NCI-H1694 treated with DMSO at 0.1 percent for 48 hours (cell line): ENCODE data around the gene MPV17.
"Not testable (repeated sequence)": the region's sequence is repeated elsewhere in the genome, so short reads cannot be mapped to it uniquely, and the experiment has no call there.

ENCODE experiments used
- DNase-seq: peaks from one replicate; lab custom pipeline; 2025; lab: John Stamatoyannopoulos, UW

MPV17 gene, protein sequence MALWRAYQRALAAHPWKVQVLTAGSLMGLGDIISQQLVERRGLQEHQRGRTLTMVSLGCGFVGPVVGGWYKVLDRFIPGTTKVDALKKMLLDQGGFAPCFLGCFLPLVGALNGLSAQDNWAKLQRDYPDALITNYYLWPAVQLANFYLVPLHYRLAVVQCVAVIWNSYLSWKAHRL

DNA sequence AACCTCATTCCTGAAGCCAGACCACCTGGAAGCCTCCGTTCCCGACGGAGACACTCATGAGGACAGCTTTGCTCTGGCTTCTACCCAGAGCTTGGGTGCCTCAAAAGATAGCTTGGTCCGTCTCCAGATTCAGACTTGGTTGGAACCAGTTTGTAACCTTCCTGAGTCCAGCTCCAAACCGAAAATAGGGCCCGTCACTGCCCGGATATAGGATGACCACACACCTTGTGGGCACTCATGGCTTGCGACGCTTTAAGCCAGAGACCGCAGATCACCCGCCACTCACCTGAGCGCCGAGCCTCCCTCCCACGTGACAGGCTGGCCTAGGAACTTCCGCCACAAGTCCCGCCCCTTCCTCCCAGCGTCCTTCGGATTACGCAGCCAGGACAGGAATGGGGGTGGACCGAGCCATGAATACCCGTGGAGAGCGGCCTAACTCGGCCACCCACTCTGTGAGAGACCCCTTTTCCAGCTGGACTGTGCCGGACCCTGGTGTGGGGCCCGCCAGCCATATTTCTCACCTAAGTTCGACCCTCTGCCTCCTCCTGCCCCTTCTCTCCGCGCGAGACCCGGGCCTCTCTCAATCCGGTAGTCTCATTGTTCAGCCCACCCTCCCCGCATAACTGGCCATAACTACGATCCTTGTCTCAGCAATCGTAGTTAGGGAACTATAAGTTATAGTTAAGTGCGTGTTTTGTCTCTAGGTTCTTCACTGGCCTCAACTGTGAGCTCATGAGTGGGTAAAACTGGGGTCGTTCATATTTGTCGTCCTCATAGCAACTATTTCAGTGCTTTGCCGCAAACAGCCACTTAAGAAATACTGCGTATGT is at the start of gene MPV17:
MPV17 (minus strand) TSS at position 332 of the 830 bp plus-strand sequence. CDS start 580 bp downstream, outside the sequence.
- DNase-seq: peak; percentile 81

DNA sequence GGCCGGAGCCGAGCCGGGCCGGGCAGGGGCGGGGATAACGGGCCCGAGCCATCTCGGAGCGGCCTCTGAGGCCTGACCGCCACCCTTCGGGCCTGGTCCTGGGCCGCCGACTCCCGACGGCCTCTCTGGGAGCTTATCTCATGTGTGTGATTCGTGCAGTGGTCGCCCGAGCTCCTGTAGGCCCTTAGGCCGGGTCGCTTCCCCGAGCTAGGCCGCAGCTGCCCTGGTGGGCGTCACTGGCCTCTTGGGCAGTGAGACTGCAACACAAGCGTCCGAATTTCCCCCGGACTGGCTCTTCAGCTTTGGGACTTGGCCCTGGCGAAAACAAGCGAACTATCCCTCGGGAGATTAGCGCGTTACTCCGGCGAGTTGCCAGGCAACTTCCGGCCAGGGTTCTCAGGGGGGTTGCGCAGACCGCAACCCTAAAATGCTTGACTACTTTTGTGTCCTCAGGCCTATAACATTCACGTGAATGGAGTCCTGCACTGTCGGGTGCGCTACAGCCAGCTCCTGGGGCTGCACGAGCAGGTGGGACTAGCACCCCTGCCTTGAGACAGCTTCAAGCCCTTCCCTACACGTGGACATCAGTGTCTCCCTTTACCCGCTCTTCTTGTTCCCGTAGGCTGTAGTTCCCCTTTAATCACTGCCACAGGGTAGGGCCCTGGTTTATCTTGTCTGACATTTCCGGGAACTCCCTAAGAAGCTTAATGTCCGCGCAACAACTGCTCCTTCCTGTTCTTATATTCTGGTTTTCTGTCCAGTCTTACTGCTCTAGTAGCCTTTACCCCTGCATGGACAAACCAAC is 48.1 kb upstream of the MPV17 start:
- DNase-seq: no peak

DNA sequence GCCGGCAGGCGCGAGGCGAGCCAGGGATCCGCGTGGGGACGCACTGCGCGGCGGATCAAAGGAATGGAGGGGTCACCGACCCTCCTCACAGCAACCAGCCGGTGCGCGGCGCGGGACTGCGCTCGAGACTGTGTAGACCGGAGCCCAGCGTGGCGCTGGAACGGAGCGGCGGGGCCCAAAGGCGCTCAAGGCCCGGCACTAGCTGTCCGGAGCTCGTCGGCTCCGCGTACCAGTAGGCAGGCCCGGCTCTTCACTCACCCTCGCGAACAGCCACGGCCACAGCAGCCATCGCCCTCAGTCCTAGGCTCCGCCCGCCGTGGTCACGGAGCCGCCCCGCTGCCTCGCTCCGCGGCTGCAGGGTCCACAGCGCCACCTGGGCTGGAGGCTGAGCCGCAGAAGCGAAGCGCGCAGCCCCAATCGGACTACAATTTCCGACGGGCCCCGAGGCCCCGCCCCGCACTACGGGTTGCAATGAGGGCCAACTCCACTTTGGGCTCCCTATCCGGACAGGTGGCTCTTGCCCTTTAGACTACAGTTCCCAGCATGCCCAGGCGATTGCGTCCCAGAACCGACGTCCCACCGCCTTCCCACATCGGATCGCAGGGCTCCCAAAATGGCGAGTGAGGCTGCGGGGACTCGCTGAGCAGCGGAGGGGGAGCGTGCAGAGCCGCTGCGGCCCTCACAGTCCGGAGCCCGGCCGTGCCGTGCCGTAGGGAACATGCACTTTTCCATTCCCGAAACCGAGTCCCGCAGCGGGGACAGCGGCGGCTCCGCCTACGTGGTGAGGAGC is 47.3 kb upstream of the MPV17 start, which contains the start of the genes EIF2B4 and SNX17:
EIF2B4 (minus strand) TSS at position 313 of the 790 bp plus-strand sequence; CDS start at position 289, 24 bp downstream.
SNX17 (plus strand) TSS at position 591 of the 790 bp plus-strand sequence; CDS start at position 719, 128 bp downstream.
- peak; percentile 99 for DNase-seq

DNA sequence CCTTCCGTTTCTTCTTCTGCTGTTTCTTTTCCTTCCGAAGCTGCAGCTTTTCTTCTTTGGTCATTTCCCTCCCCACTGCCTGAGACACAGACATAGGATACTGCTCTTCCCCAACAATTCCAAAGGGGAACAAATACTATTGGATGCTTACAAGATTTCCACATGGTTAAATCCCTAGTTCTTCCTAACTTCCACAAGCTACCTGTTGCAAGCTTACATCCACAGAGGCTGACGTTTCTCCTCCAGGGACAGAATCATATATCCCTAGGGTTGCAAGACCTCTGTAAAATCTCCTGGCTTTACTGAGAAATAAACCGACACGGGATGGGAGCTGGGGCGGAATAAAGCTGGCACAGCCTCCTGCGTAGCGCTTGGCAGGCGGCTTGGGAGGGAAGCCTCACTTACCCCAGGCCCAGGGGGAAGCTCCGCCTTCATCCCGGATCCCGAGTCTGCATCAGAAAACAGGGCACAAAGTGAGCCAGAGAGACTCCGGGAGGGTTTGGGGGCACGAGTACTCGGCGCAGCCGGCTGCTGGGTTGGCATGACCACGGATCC is 46.7 kb upstream of the MPV17 start:
- DNase-seq: peak; percentile 26

DNA sequence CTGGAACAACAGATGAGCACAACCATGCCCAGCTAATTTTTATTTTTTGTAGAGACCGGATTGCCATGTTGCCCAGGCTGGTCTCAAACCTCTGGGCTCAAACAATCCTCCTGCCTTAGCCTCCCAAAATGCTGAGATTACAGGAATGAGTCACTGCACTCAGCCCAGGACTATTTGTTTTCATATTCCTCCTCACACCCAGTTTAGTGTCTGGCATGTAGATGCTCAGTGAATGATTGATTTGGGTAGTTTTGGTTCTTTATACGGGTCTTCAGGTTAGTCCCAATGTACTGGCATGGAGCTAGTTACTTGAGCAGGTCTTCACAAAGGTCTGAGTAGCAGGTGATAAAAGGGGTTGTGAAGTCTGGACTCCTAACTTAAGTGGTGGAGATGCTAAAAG is 41.0 kb upstream of the MPV17 start:
- no peak for DNase-seq

DNA sequence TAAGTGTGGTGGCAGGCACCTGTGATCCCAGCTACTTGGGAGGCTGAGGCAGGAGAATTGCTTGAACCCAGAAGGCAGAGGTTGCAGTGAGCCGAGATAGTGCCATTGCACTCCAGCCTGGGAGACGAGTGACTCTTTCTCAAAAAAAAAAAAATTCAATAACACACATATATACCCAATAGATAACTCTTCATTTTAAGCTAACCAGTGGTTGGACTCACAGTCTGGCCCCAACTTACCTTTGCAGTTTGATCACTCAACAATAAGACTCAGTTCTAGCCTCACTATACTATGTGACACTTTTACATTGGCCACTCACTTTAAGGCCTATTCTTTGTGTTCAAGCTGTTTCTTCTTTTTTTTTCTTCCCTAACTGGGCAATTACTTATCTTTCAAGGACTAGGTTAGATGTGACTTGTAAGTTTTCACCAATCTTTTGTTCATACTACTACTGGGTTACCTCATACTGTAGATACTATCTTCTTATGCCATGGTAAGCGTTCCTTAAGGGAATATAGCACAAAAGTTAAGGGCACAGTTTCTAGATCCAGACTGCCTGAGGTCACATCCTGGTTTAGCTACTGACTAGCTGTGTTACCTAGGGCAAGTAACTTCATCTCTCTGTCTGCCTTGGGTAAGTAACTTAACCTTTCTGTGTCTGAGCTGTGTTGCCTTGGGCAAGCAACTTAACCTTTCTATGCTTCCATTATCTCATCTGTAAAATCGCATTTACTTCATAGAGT is 40.0 kb upstream of the MPV17 start:
- DNase-seq: no peak

DNA sequence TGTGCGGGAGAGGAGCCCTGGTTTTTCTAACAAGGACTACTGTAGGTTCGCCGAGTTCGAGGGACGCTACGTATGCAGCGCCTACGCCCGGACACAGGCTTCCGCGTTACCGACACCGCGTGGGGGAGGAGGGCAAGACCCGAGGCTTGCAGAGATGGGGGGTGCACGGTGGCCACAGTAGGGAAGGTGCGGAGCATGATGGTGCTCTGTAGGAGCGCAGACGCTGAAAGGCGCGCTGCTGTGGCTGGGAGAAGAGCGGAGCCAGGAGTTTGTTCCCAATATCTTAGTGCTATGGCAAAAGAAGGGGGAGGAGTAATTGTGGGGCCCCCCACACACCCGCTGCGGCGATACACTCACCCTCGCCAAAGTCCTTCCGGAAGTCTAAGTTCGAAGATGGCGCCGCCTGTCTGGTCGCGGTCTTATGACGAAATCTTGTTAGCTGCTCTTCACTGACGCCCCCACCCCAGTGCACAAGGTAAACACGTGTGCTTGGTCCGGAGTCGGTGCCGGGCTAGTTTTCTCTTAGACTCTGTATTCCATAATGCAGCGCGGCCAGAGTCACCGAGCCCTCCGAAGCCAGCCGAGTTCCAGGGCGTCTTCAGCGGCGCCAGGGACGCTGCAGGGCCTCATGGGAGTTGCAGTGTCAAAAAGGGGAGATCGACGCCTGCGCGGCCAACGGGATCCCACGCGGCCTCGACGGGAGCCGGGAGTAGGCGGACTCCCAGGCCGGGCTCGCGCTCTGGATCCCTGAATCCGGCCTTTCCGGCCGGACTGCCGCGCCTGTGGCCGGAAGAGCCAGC is 33.7 kb upstream of the MPV17 start, which contains the start of gene GTF3C2:
GTF3C2 (minus strand) TSS at position 383 of the 800 bp plus-strand sequence. CDS start 13,210 bp downstream, outside the sequence.
- DNase-seq: peak; percentile 96

DNA sequence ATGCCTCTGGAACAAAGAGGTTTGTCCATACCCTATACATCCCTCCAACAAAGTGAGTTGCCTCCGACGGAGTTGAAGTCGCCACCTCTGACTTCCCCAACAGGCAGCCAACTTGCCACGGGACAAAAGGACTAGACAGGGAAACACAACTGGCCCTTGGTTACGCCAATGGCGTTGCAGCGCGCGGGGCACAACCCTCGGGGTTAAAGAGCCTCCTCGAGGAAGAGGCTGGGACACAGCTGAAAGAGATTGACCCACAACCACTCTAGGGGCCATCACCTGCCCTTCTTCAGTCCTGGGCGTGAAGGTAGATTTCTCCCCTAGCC is 33.1 kb upstream of the MPV17 start:
- no peak for DNase-seq

DNA sequence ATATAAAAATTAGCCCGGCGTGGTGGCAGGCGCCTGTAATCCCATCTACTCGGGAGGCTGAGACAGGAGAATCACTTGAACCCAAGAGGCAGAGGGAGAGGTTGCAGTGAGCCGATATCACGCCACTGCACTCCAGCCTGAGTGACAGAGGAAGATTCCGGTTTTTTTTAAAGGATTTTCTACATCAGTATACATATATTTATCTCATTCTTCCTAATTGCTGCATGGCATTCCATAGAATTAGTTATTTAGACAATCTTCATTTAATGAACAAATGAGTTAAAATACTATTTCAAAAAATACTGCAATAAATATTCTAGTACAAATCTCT is 31.7 kb upstream of the MPV17 start:
- no peak for DNase-seq

DNA sequence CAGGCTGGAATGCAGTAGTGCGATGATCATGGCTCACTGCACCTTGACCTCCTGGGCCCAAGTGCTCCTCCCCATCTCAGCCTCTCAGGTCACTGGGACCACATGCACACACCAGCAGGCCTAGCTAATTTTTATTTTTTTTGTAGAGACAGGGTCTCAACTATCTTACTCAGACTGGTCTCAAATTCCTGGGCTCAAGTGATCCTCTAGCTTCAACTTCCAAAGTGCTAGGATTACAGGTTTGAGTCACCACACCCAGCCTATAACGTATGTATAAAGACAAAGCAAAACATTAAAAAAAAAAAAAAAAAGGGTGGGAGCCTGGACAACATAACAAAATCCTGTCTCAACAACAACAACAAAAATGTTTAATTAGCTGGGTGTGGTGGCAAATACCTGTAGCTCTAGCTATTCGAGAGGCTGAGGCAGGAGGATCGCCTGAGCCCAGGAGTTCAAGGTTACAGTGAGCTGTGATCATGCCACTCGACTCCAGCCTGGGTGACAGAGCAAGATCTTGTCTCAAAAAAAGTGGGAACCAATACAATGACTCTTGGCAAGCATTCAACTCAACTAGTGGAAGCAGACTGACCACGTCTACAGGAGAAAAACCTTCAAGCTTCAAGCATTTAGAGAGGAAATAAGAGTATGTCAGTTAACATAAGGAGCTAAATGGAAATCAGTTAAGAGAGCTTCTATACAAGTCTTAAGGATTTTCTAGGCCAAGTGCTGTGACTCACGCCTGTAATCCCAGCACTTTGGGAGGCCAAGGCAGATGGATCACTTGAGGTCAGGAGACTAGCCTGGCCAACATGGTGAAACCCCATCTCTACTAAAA is 31.1 kb upstream of the MPV17 start:
- no peak for DNase-seq

DNA sequence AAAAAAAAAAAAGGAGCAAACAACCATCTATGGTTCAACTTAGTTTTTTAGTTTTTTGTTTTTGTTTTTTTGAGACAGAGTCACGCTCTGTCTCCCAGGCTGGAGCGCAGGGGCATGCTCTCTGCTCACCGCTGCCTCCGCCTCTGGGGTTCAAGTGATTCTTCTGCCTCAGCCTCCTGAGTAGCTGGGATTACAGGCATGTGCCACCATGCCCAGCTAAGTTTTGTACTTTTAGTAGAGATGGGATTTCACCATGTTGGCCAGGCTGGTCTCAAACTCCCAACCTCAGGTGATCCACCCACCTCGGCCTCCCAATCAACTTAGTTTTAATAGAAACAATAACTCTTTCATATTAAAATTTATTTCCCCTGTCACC is 30.5 kb upstream of the MPV17 start:
- not testable (repeated sequence) for DNase-seq

DNA sequence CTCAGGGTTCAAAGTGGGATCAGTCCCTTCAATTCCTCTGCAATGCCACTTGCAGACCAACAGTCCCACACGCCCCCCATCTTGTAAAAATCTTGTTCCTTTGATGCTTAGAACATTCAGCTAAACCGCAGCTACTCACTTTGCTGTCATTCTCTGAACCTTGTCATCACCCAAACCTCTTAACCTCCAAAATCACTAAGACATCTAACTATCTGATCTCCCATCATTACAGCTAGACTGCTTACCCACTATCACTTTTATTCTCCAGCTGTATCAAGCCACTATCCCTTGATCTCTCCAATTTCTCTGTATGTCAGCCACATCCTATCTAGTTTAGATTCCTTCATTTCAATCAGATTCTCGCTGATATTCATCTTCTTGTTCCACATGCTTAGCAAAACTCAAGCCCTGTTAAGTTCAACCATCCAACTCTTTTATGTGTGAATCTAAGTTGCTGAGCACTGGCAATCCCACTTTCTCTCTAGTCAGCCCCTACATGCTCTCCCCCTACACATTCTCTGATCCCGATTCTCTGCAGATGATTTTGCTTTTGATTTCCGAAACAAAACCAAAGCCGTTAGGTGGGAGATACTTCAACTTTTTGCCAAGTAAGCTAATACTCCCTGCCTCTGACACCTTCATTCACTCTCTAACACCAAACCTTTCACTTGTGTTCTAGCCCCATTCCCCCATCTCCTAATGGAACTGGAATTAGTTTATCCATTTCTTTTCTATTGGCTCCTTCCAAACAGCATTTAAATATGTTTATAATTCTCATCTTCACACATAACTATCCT is 29.1 kb upstream of the MPV17 start:
- DNase-seq: no peak

DNA sequence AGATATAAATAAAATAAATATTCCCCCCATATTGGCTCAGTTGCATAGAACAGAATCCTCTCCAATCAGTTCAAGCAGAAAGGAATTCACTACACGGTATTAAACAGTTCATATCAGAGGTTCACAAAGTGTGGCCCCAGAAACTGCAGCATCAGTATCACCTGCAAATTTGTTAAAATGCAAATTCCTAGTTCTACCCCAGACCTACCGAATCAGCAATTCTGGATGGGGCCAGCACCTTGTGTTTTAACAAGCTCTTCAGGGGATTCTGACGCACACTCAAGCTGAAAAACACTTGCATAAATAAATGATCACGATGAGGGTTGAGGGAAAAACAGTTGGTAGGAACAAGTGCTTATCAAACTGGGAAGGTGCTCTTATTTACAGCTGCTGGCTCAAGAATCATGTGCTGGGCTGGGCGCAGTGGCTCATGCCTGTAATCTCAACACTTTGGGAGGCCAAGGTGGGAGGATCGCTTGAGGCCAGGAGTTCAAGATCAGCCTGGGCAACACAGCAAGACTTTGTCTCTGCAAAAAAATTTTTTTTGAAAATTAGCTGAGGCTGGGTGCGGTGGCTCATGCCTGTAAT is 27.3 kb upstream of the MPV17 start:
- no peak for DNase-seq

DNA sequence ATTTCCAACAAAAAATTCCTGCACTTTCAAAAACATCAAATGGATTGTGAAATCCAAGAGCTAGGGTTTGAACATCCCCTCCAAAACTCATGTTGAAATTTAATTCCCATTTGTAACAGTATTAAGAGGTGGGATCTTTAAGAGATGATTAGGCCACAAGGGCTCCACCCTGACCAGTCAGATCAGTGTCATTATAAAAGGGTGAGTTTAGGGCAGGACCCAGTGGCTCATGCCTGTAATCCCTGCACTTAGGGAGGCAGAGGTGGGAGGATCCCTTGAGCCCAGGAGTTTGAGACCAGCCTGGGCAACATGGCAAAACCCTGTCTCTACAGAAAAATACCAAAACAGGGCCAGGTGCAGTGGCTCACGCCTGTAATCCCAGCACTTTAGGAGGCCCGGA is 24.7 kb upstream of the MPV17 start:
- no peak for DNase-seq

DNA sequence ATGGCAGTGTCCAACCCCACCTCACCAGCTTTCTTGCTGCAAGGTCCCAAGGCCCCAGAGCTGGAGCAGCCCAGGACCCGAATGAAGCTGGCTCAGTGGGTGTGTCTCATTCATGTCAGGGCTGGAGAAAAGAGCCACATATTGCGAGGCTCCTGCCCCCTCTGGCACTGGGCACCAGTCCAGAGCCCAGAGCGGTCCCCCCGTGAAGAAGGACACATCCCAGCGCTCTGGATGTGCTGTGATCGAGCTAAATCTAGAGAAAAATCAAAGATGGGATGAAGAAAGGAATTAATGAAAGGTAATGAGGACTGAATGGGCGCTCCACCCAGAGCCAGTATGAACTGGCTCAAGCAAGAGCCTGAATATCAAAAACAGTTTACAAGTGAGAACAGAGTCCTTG is 13.3 kb upstream of the MPV17 start:
- no peak for DNase-seq

DNA sequence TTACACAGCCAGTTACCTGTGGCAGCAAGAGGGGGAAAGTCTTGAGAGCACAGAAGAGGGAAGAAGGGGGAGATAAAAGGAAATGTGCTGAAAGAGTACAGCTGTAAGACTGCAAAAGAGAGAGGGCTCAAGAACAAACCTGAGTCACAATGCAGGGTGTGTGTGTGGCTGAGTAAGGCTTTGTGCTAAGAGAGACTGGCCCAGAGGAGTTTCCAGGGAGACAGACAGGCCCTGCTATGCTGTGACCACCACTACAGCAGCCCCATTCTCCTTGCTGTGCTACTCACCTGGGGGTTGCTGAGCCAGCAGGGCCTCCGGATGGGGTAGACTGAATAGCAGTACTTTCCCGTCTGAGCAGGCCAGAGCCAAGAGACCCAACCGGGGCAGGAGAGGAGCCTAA is 12.4 kb upstream of the MPV17 start:
- no peak for DNase-seq

DNA sequence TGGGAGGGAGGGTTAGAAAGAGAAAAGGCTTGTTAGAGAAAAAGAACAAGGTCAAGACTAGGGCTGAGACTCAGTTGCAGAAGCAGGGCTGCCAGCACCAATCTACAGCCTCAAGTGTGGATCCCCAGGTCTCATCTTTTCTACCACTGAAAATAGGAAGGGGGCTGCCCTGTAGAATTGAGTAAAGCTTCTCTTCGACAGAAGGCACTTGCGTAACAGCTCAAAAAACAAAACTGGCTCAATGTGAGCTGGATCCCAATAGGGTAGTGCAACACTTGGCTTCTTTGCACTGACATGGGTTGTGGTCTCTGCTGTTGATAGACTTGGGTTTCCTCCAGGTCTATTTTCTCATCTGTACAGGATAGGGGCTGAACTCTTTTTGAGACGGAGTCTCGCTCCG is 1.8 kb upstream of the MPV17 start:
- no peak for DNase-seq
